HFFc6 (cell line): Measurements from ENCODE around the gene KCNMA1. TPM values are rescaled to one million over a fixed set of nuclear protein-coding genes. Genes with fewer than 3 reads are reported as not detected.

Source experiments
- DNase-seq: peaks from one replicate; pipeline ENCODE4 v3.0.0-alpha.2; 2018
- H3K27ac Mint-ChIP-seq: 2 replicates; pipeline ENCODE4 v1.8.0; 2020; ENCODE audit warnings: mild to moderate bottlenecking, mixed read lengths
- H3K27me3 Mint-ChIP-seq: 2 replicates; pipeline ENCODE4 v1.8.0; 2021; ENCODE audit warnings: mild to moderate bottlenecking, moderate library complexity, mixed read lengths; ENCODE audit not compliant: insufficient read depth
- H3K36me3 Mint-ChIP-seq: 2 replicates; pipeline ENCODE4 v1.8.0; 2021; ENCODE audit warnings: low read depth, mixed read lengths
- H3K4me1 Mint-ChIP-seq: 2 replicates; pipeline ENCODE4 v1.8.0; 2020; ENCODE audit warnings: low read depth, mixed read lengths
- H3K4me3 Mint-ChIP-seq: 2 replicates; pipeline ENCODE4 v1.8.0; 2020; ENCODE audit warnings: mild to moderate bottlenecking, moderate library complexity, mixed read lengths
- H3K9me3 Mint-ChIP-seq: 2 replicates; pipeline ENCODE4 v1.8.0; 2020; ENCODE audit warnings: mild to moderate bottlenecking, mixed read lengths
- total RNA-seq, 6 experiments: library from RNA; stranded (reverse); fragmentation: NEBNext Ultra II Directional; extraction: Animal tissue kit (Norgen Biotek cat#: 25700); gene quantifications; 2 replicates in 1 of 6; 3 replicates in 5 of 6; pipeline ENCODE4 v1.2.3, GENCODE V29; 2021
- TF ChIP-seq, protein P1 (sequence below): fragments of 200-600 bp; sonication (generic); IDR thresholded peaks from 2 replicates; pipeline ENCODE4 v1.5.0; 2021; ENCODE audit warnings: antibody characterized with exemption, mild to moderate bottlenecking

KCNMA1 gene
- total RNA-seq, 6 experiments from 2014 or later: 87.1 to 191 (median 93.5) TPM

DNA sequence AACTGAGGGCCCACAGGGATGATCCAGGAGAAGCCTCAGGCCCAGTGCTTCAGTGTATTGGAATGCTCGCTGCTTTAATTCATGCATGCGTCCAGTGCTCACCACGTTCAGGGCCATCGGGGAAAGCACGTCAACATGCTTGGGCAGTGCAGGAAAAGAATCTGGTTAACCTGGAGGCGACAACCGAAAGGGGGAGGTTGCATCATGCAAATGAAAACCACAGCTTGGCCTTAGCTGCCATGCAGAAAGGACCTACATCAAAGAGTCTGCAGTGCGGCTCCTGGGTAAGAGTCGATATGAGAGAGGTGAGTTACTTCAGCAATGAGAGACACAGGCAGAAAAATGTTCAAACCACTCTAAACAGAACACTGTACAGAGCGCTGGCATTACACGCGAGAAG, 440.1 kb downstream of the KCNMA1 start:
- DNase-seq: no peak
- peaks cover 67% of the 10 kb centered on the region for H3K4me1 Mint-ChIP-seq
- H3K27ac Mint-ChIP-seq: no peak overlapping the region
- H3K27me3 Mint-ChIP-seq: no peaks in the 10 kb centered on the region
- peaks cover 9% of the 10 kb centered on the region for H3K36me3 Mint-ChIP-seq
- H3K9me3 Mint-ChIP-seq: no peaks in the 10 kb centered on the region
- H3K4me3 Mint-ChIP-seq: no peak overlapping the region
- TF ChIP-seq, protein P1, sequence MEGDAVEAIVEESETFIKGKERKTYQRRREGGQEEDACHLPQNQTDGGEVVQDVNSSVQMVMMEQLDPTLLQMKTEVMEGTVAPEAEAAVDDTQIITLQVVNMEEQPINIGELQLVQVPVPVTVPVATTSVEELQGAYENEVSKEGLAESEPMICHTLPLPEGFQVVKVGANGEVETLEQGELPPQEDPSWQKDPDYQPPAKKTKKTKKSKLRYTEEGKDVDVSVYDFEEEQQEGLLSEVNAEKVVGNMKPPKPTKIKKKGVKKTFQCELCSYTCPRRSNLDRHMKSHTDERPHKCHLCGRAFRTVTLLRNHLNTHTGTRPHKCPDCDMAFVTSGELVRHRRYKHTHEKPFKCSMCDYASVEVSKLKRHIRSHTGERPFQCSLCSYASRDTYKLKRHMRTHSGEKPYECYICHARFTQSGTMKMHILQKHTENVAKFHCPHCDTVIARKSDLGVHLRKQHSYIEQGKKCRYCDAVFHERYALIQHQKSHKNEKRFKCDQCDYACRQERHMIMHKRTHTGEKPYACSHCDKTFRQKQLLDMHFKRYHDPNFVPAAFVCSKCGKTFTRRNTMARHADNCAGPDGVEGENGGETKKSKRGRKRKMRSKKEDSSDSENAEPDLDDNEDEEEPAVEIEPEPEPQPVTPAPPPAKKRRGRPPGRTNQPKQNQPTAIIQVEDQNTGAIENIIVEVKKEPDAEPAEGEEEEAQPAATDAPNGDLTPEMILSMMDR: no peak

DNA sequence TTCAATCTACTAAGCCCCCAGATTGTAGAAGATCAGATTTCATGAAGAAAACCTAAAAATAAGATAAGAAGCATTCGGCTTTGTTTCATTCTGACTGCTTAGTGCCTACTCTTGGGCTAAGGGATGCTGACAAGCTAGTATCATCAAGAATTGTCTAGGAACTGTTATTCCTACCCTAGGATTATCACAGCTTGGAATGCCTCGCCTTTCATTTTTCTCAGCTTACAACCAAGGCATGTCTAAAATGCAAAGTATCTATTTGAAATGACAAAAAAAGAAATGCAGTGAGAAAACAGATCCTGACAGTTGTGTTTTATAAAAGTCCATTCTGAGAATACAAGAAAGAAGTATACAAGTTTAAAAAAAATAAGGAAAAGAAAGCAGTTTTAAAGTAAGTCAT, 441.0 kb downstream of the KCNMA1 start:
- no peak for DNase-seq
- Mint-ChIP-seq H3K27ac (peak overlapping the region; percentile 24; the same call in 1 of the 2 replicates), H3K4me3 (no peak overlapping the region), H3K4me1 (peaks cover 67% of the 10 kb centered on the region), H3K9me3 (no peaks in the 10 kb centered on the region), H3K27me3 (no peaks in the 10 kb centered on the region), H3K36me3 (peaks cover 17% of the 10 kb centered on the region)
- TF ChIP-seq, protein P1: no peak

DNA sequence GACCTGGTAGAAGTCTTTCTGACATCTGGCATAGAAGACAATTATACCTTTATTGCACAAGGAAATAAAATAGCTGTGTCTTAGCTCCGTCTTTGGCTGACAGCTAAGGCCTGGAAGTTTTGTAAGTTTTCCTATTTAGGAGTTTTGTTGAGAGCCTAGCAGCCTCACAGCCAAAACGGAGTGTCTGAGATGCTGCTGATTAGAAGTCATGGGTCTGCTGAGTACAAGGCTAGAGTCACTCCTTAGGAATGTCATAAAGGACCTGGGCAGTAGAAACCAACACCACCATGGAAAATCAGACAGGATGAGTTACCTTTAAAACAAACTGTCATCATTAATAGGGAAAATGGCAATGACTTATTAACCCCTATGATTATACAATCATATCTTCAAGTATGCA, 442.5 kb downstream of the KCNMA1 start:
- peak overlapping the region; percentile 82 for H3K27ac Mint-ChIP-seq
- H3K4me1 Mint-ChIP-seq: peaks cover 61% of the 10 kb centered on the region
- H3K36me3 Mint-ChIP-seq: peaks cover 17% of the 10 kb centered on the region

GRCh38 chr10:77193001-77193400, 444.6 kb downstream of the KCNMA1 start:
- Mint-ChIP-seq H3K36me3 (peaks cover 15% of the 10 kb centered on the region), H3K9me3 (no peaks in the 10 kb centered on the region), H3K27ac (peak overlapping the region; percentile 32; the same call in 1 of the 2 replicates), H3K4me1 (peaks cover 82% of the 10 kb centered on the region), H3K27me3 (0 out of 2 replicates have a peak, but pooled peaks cover 2% of the 10 kb centered on the region), H3K4me3 (no peak overlapping the region)
- TF ChIP-seq, protein P1: no peak
- no peak for DNase-seq

More for the DNA sequence above, 442.5 kb downstream of the KCNMA1 start:
- Mint-ChIP-seq H3K27me3 (0 out of 2 replicates have a peak, but pooled peaks cover under 1% of the 10 kb centered on the region), H3K9me3 (no peaks in the 10 kb centered on the region), H3K4me3 (peak overlapping the region; percentile 7; the same call in 1 of the 2 replicates)
- peak; percentile 89 for DNase-seq
- TF ChIP-seq, protein P1: no peak

- no peak for DNase-seq
- Mint-ChIP-seq H3K36me3 (peaks cover 10% of the 10 kb centered on the region), H3K27me3 (0 out of 2 replicates have a peak, but pooled peaks cover 2% of the 10 kb centered on the region), H3K27ac (peak overlapping the region; percentile 18; the same call in 1 of the 2 replicates), H3K9me3 (no peaks in the 10 kb centered on the region), H3K4me3 (peak overlapping the region; percentile 16; the same call in 1 of the 2 replicates), H3K4me1 (peaks cover 88% of the 10 kb centered on the region)
- TF ChIP-seq, protein P1: no peak
Observed at GRCh38 chr10:77192402-77192801, 445.2 kb downstream of the KCNMA1 start.
